NCI-H146 treated with DMSO at 0.1 percent for 48 hours (cell line): ENCODE data around the gene COMMD10.

Source experiments
- DNase-seq: peaks from one replicate; lab custom pipeline; 2025; ENCODE audit not compliant: unreplicated experiment; lab: John Stamatoyannopoulos, UW

The COMMD10 gene

GRCh38 chr5:116209166-116209565 is 124.3 kb downstream of the COMMD10 start:
- DNase-seq: no peak

- no peak for DNase-seq
Observed at GRCh38 chr5:116212225-116212624, 127.4 kb downstream of the COMMD10 start.

GRCh38 chr5:116216246-116216645 is 131.4 kb downstream of the COMMD10 start:
- DNase-seq: no peak

- no peak for DNase-seq
Observed at GRCh38 chr5:116225281-116225922, 140.6 kb downstream of the COMMD10 start.

GRCh38 chr5:116229131-116229689 is 144.4 kb downstream of the COMMD10 start:
- DNase-seq: peak; percentile 24

GRCh38 chr5:116231288-116231687 is 146.5 kb downstream of the COMMD10 start:
- no peak for DNase-seq

GRCh38 chr5:116234681-116235080 is 149.9 kb downstream of the COMMD10 start:
- no peak for DNase-seq

- no peak for DNase-seq
Observed at GRCh38 chr5:116237917-116238500, 153.2 kb downstream of the COMMD10 start.

- DNase-seq: no peak
Observed at GRCh38 chr5:116242343-116242742, 157.5 kb downstream of the COMMD10 start.

GRCh38 chr5:116248432-116248831 is 163.6 kb downstream of the COMMD10 start:
- no peak for DNase-seq

GRCh38 chr5:116249648-116250047 is 164.8 kb downstream of the COMMD10 start:
- DNase-seq: no peak

GRCh38 chr5:116256717-116257116 is 171.9 kb downstream of the COMMD10 start:
- DNase-seq: no peak

GRCh38 chr5:116265471-116265870 is 180.6 kb downstream of the COMMD10 start:
- DNase-seq: no peak

GRCh38 chr5:116271446-116272025 is 186.7 kb downstream of the COMMD10 start:
- no peak for DNase-seq

- DNase-seq: no peak
Observed at GRCh38 chr5:116272281-116272941, 187.6 kb downstream of the COMMD10 start.

GRCh38 chr5:116273448-116274242 is 188.8 kb downstream of the COMMD10 start:
- no peak for DNase-seq

- no peak for DNase-seq
Observed at GRCh38 chr5:116274251-116274650, 189.4 kb downstream of the COMMD10 start.

- no peak for DNase-seq
Observed at GRCh38 chr5:116275282-116275681, 190.5 kb downstream of the COMMD10 start.

- no peak for DNase-seq
Observed at GRCh38 chr5:116276952-116277351, 192.1 kb downstream of the COMMD10 start.

- no peak for DNase-seq
Observed at GRCh38 chr5:116280149-116280803, 195.5 kb downstream of the COMMD10 start.
